Stimulated activated naive B cell treated with anti-CD40 and anti-IgM and Interleukin-4, amounts not matched to agents 10 μg/mL and 1 μg/mL and 100 μg/mL, for 72 hours (primary cell): ENCODE data around the gene ATP2B2.

Source experiments
- ATAC-seq, 2 donors: fragments of 150-1000 bp; cut with Tn5 transposase; replicated peaks; 2 replicates each; pipeline ENCODE4 v1.10.0; 2021; ENCODE audit warnings: moderate library complexity in 1 of 2
- DNase-seq: peaks from one replicate; pipeline ENCODE4 v3.0.0; 2021
- H3K27ac Mint-ChIP-seq: one replicate; pipeline ENCODE4 v1.8.0; 2022; ENCODE audit warnings: mild to moderate bottlenecking, mixed read lengths
- H3K27me3 Mint-ChIP-seq, 2 donors: one replicate each; pipeline ENCODE4 v1.8.0; 2022; ENCODE audit warnings: mixed read lengths in 2 of 2
- H3K36me3 Mint-ChIP-seq, 2 donors: one replicate each; pipeline ENCODE4 v1.8.0; 2022; ENCODE audit warnings: mixed read lengths in 2 of 2, mild to moderate bottlenecking in 1 of 2
- H3K4me1 Mint-ChIP-seq, 2 donors: one replicate each; pipeline ENCODE4 v1.8.0; 2022; ENCODE audit warnings: mixed read lengths in 2 of 2, mild to moderate bottlenecking in 1 of 2
- H3K4me3 Mint-ChIP-seq, 2 donors: one replicate each; pipeline ENCODE4 v1.8.0; 2022; ENCODE audit warnings: mild to moderate bottlenecking in 2 of 2, mixed read lengths in 2 of 2, moderate library complexity in 1 of 2
- H3K9me3 Mint-ChIP-seq, 2 donors: one replicate each; pipeline ENCODE4 v1.8.0; 2022; ENCODE audit warnings: mixed read lengths in 2 of 2, mild to moderate bottlenecking in 1 of 2

Gene ATP2B2

DNA sequence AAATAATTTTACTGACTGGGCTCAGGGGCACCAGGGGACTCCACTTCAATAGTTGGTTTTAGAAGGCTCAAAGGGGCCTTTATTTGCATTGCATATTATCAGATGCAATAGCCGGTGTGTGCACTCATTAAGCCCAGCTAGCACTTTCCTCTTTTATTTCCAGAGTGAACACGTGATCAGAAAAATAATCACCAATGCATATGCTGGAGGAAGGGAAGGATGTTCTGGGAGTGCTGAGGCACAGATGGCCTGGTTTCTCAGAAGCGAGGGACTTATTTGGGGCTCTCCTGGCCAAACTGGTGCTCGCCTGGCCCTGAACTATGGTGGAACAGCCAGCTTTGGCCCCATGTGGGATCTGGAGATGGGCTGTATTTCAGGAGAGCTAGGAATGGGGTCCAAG lies 124.0 kb downstream of the ATP2B2 start:
- Mint-ChIP-seq H3K4me1 (peaks cover 5 to 6% of the 10 kb centered on the region in 2 donors), H3K4me3 (no peak overlapping the region), H3K27ac (no peak overlapping the region), H3K36me3 (peaks cover 4 to 11% of the 10 kb centered on the region in 2 donors), H3K27me3 (no peaks in the 10 kb centered on the region), H3K9me3 (peaks cover 8 to 10% of the 10 kb centered on the region in 2 donors)
- no peak for DNase-seq
- no peak for ATAC-seq

GRCh38 chr3:10380906-10381305 lies 124.5 kb downstream of the ATP2B2 start:
- Mint-ChIP-seq H3K9me3 (peaks cover 6 to 8% of the 10 kb centered on the region in 2 donors), H3K4me3 (no peak overlapping the region), H3K4me1 (peaks cover 9% of the 10 kb centered on the region in 2 donors), H3K36me3 (peaks cover 4 to 7% of the 10 kb centered on the region in 2 donors), H3K27me3 (peaks cover 3 to 4% of the 10 kb centered on the region in 2 donors), H3K27ac (no peak overlapping the region)
- ATAC-seq (no peak), DNase-seq (no peak)

GRCh38 chr3:10379961-10380360 lies 125.4 kb downstream of the ATP2B2 start:
- ATAC-seq (no peak), DNase-seq (no peak)
- Mint-ChIP-seq H3K9me3 (peaks cover 0 to under 1% of the 10 kb centered on the region in 2 donors), H3K27me3 (peaks cover 5% of the 10 kb centered on the region in 2 donors), H3K4me3 (no peak overlapping the region), H3K36me3 (peaks cover under 1 to 3% of the 10 kb centered on the region in 2 donors), H3K4me1 (peaks cover 9 to 11% of the 10 kb centered on the region in 2 donors), H3K27ac (no peak overlapping the region)

GRCh38 chr3:10379161-10379560 lies 126.2 kb downstream of the ATP2B2 start:
- H3K4me3 Mint-ChIP-seq, result no peak overlapping the region
- no peak overlapping the region for H3K27ac Mint-ChIP-seq
- no peak for ATAC-seq

GRCh38 chr3:10378742-10379141 lies 126.6 kb downstream of the ATP2B2 start:
- Mint-ChIP-seq H3K36me3 (no peaks in the 10 kb centered on the region), H3K27me3 (peaks cover 5% of the 10 kb centered on the region in 2 donors), H3K27ac (no peak overlapping the region), H3K4me1 (peaks cover 9 to 11% of the 10 kb centered on the region in 2 donors), H3K9me3 (no peaks in the 10 kb centered on the region), H3K4me3 (no peak overlapping the region)
- no peak for ATAC-seq
- DNase-seq, result no peak

More at GRCh38 chr3:10379161-10379560, 126.2 kb downstream of the ATP2B2 start:
- DNase-seq, result no peak
- H3K4me1 Mint-ChIP-seq, result peaks cover 9 to 11% of the 10 kb centered on the region in 2 donors
- H3K9me3 Mint-ChIP-seq, result no peaks in the 10 kb centered on the region
- H3K36me3 Mint-ChIP-seq, result peaks cover 0 to 3% of the 10 kb centered on the region in 2 donors
- peaks cover 5% of the 10 kb centered on the region in 2 donors for H3K27me3 Mint-ChIP-seq

DNA sequence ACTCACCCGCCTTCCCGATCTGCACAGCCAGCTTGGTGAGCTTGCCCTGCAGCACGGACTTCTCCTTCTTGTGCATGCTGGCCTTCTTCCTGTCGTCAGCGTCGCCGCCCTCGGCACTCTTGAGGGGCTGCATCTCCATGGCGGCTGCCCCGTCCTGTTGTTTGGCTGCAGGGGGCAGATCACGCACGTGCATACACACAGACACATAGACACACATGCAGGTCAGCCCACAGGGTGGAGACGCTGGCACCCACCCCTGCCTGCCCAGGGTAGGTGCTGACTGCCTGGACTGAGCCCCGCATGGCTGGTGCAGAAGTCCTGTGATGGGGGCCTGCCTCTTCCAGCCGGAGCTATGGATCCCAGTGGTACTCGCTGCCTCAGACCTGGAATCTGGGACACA lies 127.1 kb downstream of the ATP2B2 start:
- Mint-ChIP-seq H3K27me3 (peaks cover 5% of the 10 kb centered on the region in 2 donors), H3K4me1 (peaks cover 9 to 11% of the 10 kb centered on the region in 2 donors), H3K27ac (no peak overlapping the region), H3K9me3 (no peaks in the 10 kb centered on the region), H3K36me3 (no peaks in the 10 kb centered on the region), H3K4me3 (no peak overlapping the region)
- DNase-seq, result no peak
- no peak for ATAC-seq

GRCh38 chr3:10377148-10377725 lies 128.1 kb downstream of the ATP2B2 start:
- Mint-ChIP-seq H3K36me3 (no peaks in the 10 kb centered on the region), H3K4me3 (no peak overlapping the region), H3K27ac (no peak overlapping the region), H3K27me3 (peaks cover 5% of the 10 kb centered on the region in 2 donors), H3K9me3 (no peaks in the 10 kb centered on the region), H3K4me1 (peaks cover 9 to 11% of the 10 kb centered on the region in 2 donors)
- ATAC-seq (no peak), DNase-seq (no peak)

GRCh38 chr3:10376353-10376752 lies 129.0 kb downstream of the ATP2B2 start:
- Mint-ChIP-seq H3K4me3 (no peak overlapping the region), H3K36me3 (no peaks in the 10 kb centered on the region), H3K9me3 (no peaks in the 10 kb centered on the region), H3K27me3 (peaks cover 5% of the 10 kb centered on the region in 2 donors), H3K27ac (no peak overlapping the region), H3K4me1 (peaks cover 9 to 11% of the 10 kb centered on the region in 2 donors)
- no peak for ATAC-seq
- DNase-seq, result no peak

DNA sequence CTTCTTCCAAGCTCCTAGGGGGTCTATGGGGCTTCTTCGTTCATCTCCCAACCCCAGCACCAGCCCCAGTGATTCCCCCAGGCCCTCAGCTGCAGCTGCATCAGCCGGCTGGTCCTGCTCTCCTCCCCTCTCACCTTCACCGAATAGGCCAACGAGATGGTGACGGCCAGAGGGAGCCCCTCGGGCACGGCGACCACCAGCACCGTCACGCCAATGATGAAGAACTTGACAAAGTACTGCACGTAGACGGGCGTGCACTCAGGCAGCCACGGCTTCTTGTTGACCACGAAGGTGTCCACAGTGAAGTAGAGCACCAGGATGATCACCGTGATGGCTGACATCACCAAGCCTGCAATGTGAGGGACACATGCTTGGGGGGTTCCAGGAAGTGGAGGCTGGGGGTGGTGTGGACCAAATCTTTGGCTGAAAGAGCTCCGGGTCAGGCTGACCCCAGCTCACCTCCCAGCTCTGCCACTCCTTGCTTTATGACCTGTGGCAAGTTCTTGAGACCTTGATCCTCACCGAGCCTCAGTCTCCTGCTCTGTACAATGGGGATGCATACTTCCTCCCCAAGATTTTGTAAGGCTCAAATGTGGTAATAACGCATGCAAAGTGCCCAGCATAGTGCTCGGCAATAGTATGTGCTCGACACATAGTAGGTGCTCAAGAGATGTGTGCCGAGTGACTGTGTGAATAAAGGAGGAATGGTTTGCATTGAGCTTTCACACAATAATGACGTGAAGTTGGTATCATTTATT lies 129.9 kb downstream of the ATP2B2 start:
- Mint-ChIP-seq H3K4me3 (no peak overlapping the region), H3K27ac (no peak overlapping the region), H3K27me3 (peaks cover 5 to 7% of the 10 kb centered on the region in 2 donors)

GRCh38 chr3:10374311-10374710 lies 131.1 kb downstream of the ATP2B2 start:
- peaks cover 12 to 19% of the 10 kb centered on the region in 2 donors for H3K4me1 Mint-ChIP-seq
- ATAC-seq (no peak), DNase-seq (no peak)
- peaks cover 1 to 3% of the 10 kb centered on the region in 2 donors for H3K9me3 Mint-ChIP-seq
- H3K36me3 Mint-ChIP-seq, result peaks cover 0 to 3% of the 10 kb centered on the region in 2 donors
- peaks cover 5 to 11% of the 10 kb centered on the region in 2 donors for H3K27me3 Mint-ChIP-seq
- no peak overlapping the region for H3K4me3 Mint-ChIP-seq
- H3K27ac Mint-ChIP-seq, result no peak overlapping the region

More for the DNA sequence above, 129.9 kb downstream of the ATP2B2 start:
- Mint-ChIP-seq H3K36me3 (peaks cover 0 to 3% of the 10 kb centered on the region in 2 donors), H3K4me1 (peaks cover 11 to 14% of the 10 kb centered on the region in 2 donors), H3K9me3 (peaks cover 1 to 3% of the 10 kb centered on the region in 2 donors)
- ATAC-seq (no peak), DNase-seq (no peak)

- no peak overlapping the region for H3K4me3 Mint-ChIP-seq
- DNase-seq, result no peak
- peaks cover 5 to 11% of the 10 kb centered on the region in 2 donors for H3K27me3 Mint-ChIP-seq
- H3K4me1 Mint-ChIP-seq, result peaks cover 12 to 19% of the 10 kb centered on the region in 2 donors
- no peak for ATAC-seq
- no peak overlapping the region for H3K27ac Mint-ChIP-seq
- peaks cover 0 to 3% of the 10 kb centered on the region in 2 donors for H3K36me3 Mint-ChIP-seq
- H3K9me3 Mint-ChIP-seq, result peaks cover 1 to 3% of the 10 kb centered on the region in 2 donors
Observed at GRCh38 chr3:10373686-10374261, 131.6 kb downstream of the ATP2B2 start.

- DNase-seq (no peak), ATAC-seq (no peak)
Observed at GRCh38 chr3:10371789-10372188, 133.6 kb downstream of the ATP2B2 start.

GRCh38 chr3:10371167-10371566 lies 134.2 kb downstream of the ATP2B2 start:
- peaks cover 0 to 3% of the 10 kb centered on the region in 2 donors for H3K36me3 Mint-ChIP-seq
- ATAC-seq (no peak), DNase-seq (no peak)
- H3K4me3 Mint-ChIP-seq, result no peak overlapping the region
- H3K27ac Mint-ChIP-seq, result no peak overlapping the region
- peaks cover 10% of the 10 kb centered on the region in 2 donors for H3K27me3 Mint-ChIP-seq
- H3K9me3 Mint-ChIP-seq, result peaks cover 1 to 3% of the 10 kb centered on the region in 2 donors
- H3K4me1 Mint-ChIP-seq, result peaks cover 9 to 12% of the 10 kb centered on the region in 2 donors

More at GRCh38 chr3:10371789-10372188, 133.6 kb downstream of the ATP2B2 start:
- no peak overlapping the region for H3K27ac Mint-ChIP-seq
- H3K4me1 Mint-ChIP-seq, result peaks cover 13 to 17% of the 10 kb centered on the region in 2 donors
- H3K4me3 Mint-ChIP-seq, result no peak overlapping the region
- H3K9me3 Mint-ChIP-seq, result peaks cover 1 to 3% of the 10 kb centered on the region in 2 donors
- peaks cover 11% of the 10 kb centered on the region in 2 donors for H3K27me3 Mint-ChIP-seq
- peaks cover 0 to 3% of the 10 kb centered on the region in 2 donors for H3K36me3 Mint-ChIP-seq

GRCh38 chr3:10370429-10370828 lies 135.0 kb downstream of the ATP2B2 start:
- H3K36me3 Mint-ChIP-seq, result peaks cover 0 to 3% of the 10 kb centered on the region in 2 donors
- no peak overlapping the region for H3K4me3 Mint-ChIP-seq
- no peak overlapping the region for H3K27ac Mint-ChIP-seq
- H3K27me3 Mint-ChIP-seq, result peaks cover 6 to 10% of the 10 kb centered on the region in 2 donors
- H3K9me3 Mint-ChIP-seq, result peaks cover 1 to 3% of the 10 kb centered on the region in 2 donors
- ATAC-seq, result peak; percentile 67 to 70
- peaks cover 7 to 8% of the 10 kb centered on the region in 2 donors for H3K4me1 Mint-ChIP-seq
- DNase-seq, result no peak
